Central memory CD8-positive, alpha-beta T cell (primary cell): ENCODE data around the gene CXCL12.

Source experiments
- ATAC-seq: fragments of 150-1000 bp; cut with Tn5 transposase; replicated peaks from 2 replicates; pipeline ENCODE4 v1.10.0; 2022; ENCODE audit warnings: mild to moderate bottlenecking, moderate FRiP score, moderate number of reproducible peaks; ENCODE audit not compliant: poor library complexity, severe bottlenecking; ENCODE audit errors: extremely low read depth
- DNase-seq, 2 donors: peaks; one replicate each; pipeline ENCODE4 v3.0.0; 2021; ENCODE audit warnings: low spot score in 2 of 2
- H3K27ac Mint-ChIP-seq: one replicate; pipeline ENCODE4 v1.8.0; 2022; ENCODE audit warnings: low read depth, mild to moderate bottlenecking, moderate library complexity, mixed read lengths
- H3K27me3 Mint-ChIP-seq: one replicate; pipeline ENCODE4 v1.8.0; 2022; ENCODE audit warnings: mixed read lengths
- H3K36me3 Mint-ChIP-seq: one replicate; pipeline ENCODE4 v1.8.0; 2022; ENCODE audit warnings: mild to moderate bottlenecking, moderate library complexity, mixed read lengths; ENCODE audit not compliant: insufficient read depth
- H3K4me1 Mint-ChIP-seq: one replicate; pipeline ENCODE4 v1.8.0; 2022; ENCODE audit warnings: mixed read lengths
- H3K4me3 Mint-ChIP-seq: one replicate; pipeline ENCODE4 v1.8.0; 2022; ENCODE audit warnings: mild to moderate bottlenecking, moderate library complexity, mixed read lengths
- H3K9me3 Mint-ChIP-seq: one replicate; pipeline ENCODE4 v1.8.0; 2022; ENCODE audit warnings: mixed read lengths

CXCL12 gene

GRCh38 chr10:44347609-44348400 is 37.1 kb downstream of the CXCL12 start:
- H3K27ac Mint-ChIP-seq, result no peak overlapping the region
- H3K4me1 Mint-ChIP-seq, result peaks cover 6% of the 10 kb centered on the region
- H3K4me3 Mint-ChIP-seq, result no peak overlapping the region
- H3K9me3 Mint-ChIP-seq, result no peaks in the 10 kb centered on the region
- DNase-seq, result no peak
- H3K27me3 Mint-ChIP-seq, result peaks cover 39% of the 10 kb centered on the region
- no peak for ATAC-seq
- H3K36me3 Mint-ChIP-seq, result no peaks in the 10 kb centered on the region

GRCh38 chr10:44344727-44345126 is 40.2 kb downstream of the CXCL12 start:
- Mint-ChIP-seq H3K4me1 (no peaks in the 10 kb centered on the region), H3K9me3 (no peaks in the 10 kb centered on the region), H3K27me3 (peaks cover 30% of the 10 kb centered on the region), H3K27ac (peak overlapping the region; percentile 4), H3K4me3 (no peak overlapping the region), H3K36me3 (no peaks in the 10 kb centered on the region)
- no peak for DNase-seq
- ATAC-seq, result no peak

DNA sequence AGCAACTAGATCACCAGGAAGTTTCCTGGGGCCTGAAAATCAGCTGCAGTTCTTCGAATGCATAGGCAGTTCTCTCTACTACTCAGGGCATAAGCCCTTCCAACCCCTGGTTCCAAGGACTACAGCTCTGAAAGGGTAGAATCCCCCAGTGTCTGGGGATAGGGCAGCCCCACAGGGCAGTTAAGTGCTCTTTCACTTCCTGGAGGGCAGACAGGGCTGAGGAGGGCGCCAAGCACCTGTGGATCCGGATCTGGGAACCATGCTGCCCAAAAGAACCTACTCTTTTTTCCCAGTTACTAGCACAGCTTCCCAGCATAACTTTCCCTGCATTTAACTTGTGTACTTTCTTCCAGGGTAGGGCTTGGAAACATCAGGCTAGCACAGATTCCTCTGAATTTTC is 41.1 kb downstream of the CXCL12 start:
- peaks cover 30% of the 10 kb centered on the region for H3K27me3 Mint-ChIP-seq
- no peak overlapping the region for H3K27ac Mint-ChIP-seq
- H3K4me3 Mint-ChIP-seq, result no peak overlapping the region
- DNase-seq (no peak), ATAC-seq (no peak)
- no peaks in the 10 kb centered on the region for H3K9me3 Mint-ChIP-seq
- no peaks in the 10 kb centered on the region for H3K4me1 Mint-ChIP-seq
- no peaks in the 10 kb centered on the region for H3K36me3 Mint-ChIP-seq

DNA sequence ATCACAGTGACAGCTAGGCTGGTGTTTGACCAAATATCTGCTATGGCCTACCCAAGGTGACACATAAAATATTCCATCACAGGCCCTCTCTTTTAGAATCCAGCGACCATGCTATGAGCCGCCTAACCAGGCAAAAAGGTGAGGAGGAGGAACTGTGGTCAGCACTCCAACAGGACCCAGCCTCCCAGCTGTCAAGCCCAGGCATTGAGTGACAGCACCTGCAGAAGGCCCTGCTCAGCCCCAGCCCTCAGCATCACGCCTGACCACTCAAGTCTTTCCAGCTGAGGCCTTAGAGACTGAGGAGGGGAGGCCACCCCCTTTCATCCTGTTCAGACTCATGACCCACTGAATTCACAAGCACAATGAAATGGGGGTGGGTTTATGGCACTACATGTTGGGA is 43.0 kb downstream of the CXCL12 start:
- DNase-seq, result no peak
- no peaks in the 10 kb centered on the region for H3K4me1 Mint-ChIP-seq
- no peak overlapping the region for H3K4me3 Mint-ChIP-seq
- no peaks in the 10 kb centered on the region for H3K36me3 Mint-ChIP-seq
- H3K9me3 Mint-ChIP-seq, result no peaks in the 10 kb centered on the region
- no peak for ATAC-seq
- peaks cover 30% of the 10 kb centered on the region for H3K27me3 Mint-ChIP-seq
- H3K27ac Mint-ChIP-seq, result no peak overlapping the region

GRCh38 chr10:44340557-44340956 is 44.3 kb downstream of the CXCL12 start:
- Mint-ChIP-seq H3K36me3 (no peaks in the 10 kb centered on the region), H3K4me1 (no peaks in the 10 kb centered on the region), H3K4me3 (no peak overlapping the region), H3K27me3 (peaks cover 18% of the 10 kb centered on the region), H3K27ac (no peak overlapping the region), H3K9me3 (no peaks in the 10 kb centered on the region)
- no peak for ATAC-seq
- no peak for DNase-seq

- peaks cover 7% of the 10 kb centered on the region for H3K27me3 Mint-ChIP-seq
- H3K9me3 Mint-ChIP-seq, result no peaks in the 10 kb centered on the region
- H3K4me3 Mint-ChIP-seq, result no peak overlapping the region
- no peaks in the 10 kb centered on the region for H3K36me3 Mint-ChIP-seq
- no peaks in the 10 kb centered on the region for H3K4me1 Mint-ChIP-seq
- no peak overlapping the region for H3K27ac Mint-ChIP-seq
- no peak for ATAC-seq
- peak in 1 of 2 donors; percentile 2 for DNase-seq
Measured at GRCh38 chr10:44339218-44339617, 45.7 kb downstream of the CXCL12 start.

- DNase-seq, result no peak
- ATAC-seq, result no peak
- no peaks in the 10 kb centered on the region for H3K4me1 Mint-ChIP-seq
Measured at GRCh38 chr10:44337081-44337480, 47.8 kb downstream of the CXCL12 start.

DNA sequence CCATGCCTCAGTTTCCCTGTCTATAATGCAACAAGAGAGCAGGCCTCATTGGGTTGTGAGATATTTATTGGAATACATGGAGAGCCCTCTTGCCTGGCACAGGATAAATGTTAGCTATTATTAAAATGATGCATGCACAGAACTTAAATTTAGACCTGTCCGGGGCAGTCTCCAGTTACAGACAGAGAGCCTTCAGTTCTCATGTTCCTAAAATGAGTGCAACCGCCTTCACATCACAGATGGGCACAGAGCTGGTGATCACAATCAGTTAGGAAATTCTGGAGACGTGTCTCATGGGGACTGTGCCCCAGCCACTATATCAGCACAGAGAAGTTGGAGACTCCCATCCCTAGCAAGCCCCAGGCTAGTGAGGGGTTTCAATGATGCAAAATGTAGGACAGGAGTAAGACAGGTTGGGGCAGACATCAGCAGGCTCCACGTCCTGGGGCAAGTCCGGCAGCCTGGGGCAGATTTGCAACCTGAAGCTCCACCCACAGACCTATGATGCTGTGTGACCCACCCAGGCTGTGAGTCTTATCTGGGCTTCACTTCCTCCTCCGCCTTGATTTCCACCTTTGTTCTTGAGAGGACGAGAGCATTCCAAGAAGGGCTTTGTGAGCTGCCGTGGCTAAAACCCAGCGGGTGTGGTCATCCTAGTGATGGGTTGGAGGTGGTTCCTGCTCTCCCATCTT is 49.4 kb downstream of the CXCL12 start:
- H3K9me3 Mint-ChIP-seq, result no peaks in the 10 kb centered on the region
- no peaks in the 10 kb centered on the region for H3K36me3 Mint-ChIP-seq
- ATAC-seq (no peak), DNase-seq (no peak)
- no peak overlapping the region for H3K4me3 Mint-ChIP-seq
- peaks cover 20% of the 10 kb centered on the region for H3K27me3 Mint-ChIP-seq
- no peak overlapping the region for H3K27ac Mint-ChIP-seq
- H3K4me1 Mint-ChIP-seq, result no peaks in the 10 kb centered on the region

More at GRCh38 chr10:44337081-44337480, 47.8 kb downstream of the CXCL12 start:
- Mint-ChIP-seq H3K27me3 (peaks cover 20% of the 10 kb centered on the region), H3K4me3 (no peak overlapping the region), H3K27ac (no peak overlapping the region), H3K36me3 (no peaks in the 10 kb centered on the region), H3K9me3 (no peaks in the 10 kb centered on the region)

DNA sequence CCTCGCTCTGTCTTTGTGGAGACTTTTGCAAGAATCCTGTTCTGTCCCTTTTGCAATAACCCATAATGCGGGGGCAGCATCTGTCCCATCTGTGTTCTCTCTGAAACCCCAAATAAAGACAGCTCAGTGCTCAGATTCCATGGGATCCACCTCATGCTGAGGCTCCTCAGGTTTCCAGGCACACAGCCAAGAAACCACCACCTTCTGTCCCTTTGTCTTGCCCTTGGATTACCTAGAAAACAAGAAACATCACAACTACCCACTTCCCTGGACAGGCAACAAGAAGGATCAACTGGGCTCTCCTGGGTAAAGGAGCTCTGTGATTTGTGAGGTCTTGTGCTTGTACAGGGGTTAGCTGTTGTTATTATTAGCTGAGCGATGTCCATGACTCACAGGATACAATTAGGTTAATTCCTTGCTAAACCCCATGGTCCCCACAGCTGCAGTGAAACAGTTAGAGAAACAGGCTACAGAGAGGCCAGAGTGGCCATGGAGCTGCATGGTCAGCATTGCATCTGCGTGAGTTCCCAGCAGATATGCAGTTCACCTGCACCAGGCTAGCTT is 50.2 kb downstream of the CXCL12 start:
- Mint-ChIP-seq H3K27me3 (peaks cover 20% of the 10 kb centered on the region), H3K27ac (no peak overlapping the region), H3K4me3 (no peak overlapping the region), H3K9me3 (no peaks in the 10 kb centered on the region), H3K36me3 (no peaks in the 10 kb centered on the region), H3K4me1 (no peaks in the 10 kb centered on the region)
- ATAC-seq (no peak), DNase-seq (no peak)

GRCh38 chr10:44334091-44334490 is 50.8 kb downstream of the CXCL12 start:
- DNase-seq (no peak), ATAC-seq (no peak)
- H3K27me3 Mint-ChIP-seq, result peaks cover 20% of the 10 kb centered on the region
- H3K4me3 Mint-ChIP-seq, result no peak overlapping the region
- no peak overlapping the region for H3K27ac Mint-ChIP-seq
- no peaks in the 10 kb centered on the region for H3K36me3 Mint-ChIP-seq
- no peaks in the 10 kb centered on the region for H3K9me3 Mint-ChIP-seq
- H3K4me1 Mint-ChIP-seq, result no peaks in the 10 kb centered on the region

DNA sequence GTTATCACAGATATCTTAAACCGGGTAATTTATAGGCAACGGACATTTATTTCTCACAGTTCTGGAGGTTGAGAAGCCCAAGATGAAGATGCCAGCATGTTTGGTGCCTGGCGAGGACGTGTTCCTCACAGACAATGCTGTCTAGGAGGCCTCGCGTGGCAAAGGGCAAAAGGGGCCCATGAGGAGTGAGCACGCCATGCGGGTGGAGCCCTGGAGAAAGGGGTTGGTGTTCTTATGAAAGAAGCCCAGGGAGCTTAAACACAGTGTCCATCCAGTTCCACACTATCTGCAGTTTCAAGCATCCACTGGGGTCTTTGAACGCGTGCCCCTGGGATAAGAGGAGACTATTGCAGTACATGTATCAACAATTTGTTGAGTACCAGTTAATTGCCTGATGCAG is 51.4 kb downstream of the CXCL12 start:
- Mint-ChIP-seq H3K27ac (no peak overlapping the region), H3K27me3 (peaks cover 20% of the 10 kb centered on the region), H3K4me3 (no peak overlapping the region), H3K9me3 (no peaks in the 10 kb centered on the region), H3K36me3 (no peaks in the 10 kb centered on the region), H3K4me1 (no peaks in the 10 kb centered on the region)
- ATAC-seq (no peak), DNase-seq (no peak)

DNA sequence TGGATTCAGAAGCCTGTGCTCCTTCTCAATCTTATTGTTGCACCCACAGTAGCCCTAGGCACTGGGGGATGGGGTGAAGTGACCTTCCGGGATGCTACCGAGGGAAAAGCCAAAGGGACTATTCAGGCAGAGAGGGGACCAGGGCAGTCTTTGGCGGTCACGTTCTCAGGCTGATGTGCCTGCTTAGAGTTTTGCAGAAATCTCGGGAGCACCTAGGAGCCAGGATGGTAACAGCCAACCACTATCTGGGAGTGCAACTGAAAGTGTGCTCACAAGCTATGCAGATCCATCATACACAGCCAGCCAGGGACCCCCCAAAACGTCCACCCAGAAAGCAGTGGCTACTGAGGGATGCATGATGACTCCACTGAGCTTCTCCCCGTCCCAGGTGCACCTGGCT is 52.4 kb downstream of the CXCL12 start:
- Mint-ChIP-seq H3K4me3 (no peak overlapping the region), H3K9me3 (no peaks in the 10 kb centered on the region), H3K27ac (no peak overlapping the region), H3K4me1 (no peaks in the 10 kb centered on the region), H3K36me3 (no peaks in the 10 kb centered on the region), H3K27me3 (peaks cover 20% of the 10 kb centered on the region)
- no peak for ATAC-seq
- DNase-seq, result no peak

DNA sequence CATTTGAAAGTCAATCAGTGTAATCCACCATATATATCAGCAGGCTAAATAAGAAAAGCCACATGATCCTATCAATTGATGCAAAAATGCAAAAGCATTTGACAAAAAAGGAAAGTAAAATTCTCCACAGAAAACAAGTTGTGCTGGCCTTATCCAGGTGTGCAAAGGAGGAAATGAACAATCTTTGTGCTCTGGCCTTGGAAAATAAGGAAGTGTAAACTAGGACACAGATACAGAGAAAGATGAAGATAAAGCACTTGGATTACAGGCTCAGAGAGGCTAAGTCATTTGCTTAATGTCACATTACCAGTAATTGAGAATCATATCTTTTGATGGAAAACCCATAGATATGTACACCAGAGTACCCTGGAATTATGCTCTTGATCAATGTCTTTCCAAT is 54.5 kb downstream of the CXCL12 start:
- DNase-seq (no peak), ATAC-seq (no peak)
- H3K4me1 Mint-ChIP-seq, result no peaks in the 10 kb centered on the region
- H3K36me3 Mint-ChIP-seq, result no peaks in the 10 kb centered on the region
- H3K9me3 Mint-ChIP-seq, result no peaks in the 10 kb centered on the region
- H3K27me3 Mint-ChIP-seq, result peaks cover 30% of the 10 kb centered on the region
- no peak overlapping the region for H3K4me3 Mint-ChIP-seq
- no peak overlapping the region for H3K27ac Mint-ChIP-seq
